SK-N-SH (cell line): Measurements from ENCODE around the gene ZNF750.

Source experiments
- CTCF ChIP-seq: fragments of 200-600 bp; sonication (generic); IDR thresholded peaks from 2 replicates; pipeline ENCODE4 v1.6.1; 2017; ENCODE audit warnings: antibody characterized with exemption, mild to moderate bottlenecking, moderate library complexity
- EZH2phosphoT487 ChIP-seq: fragments of 200-600 bp; sonication (generic); IDR thresholded peaks from 2 replicates; pipeline ENCODE4 v1.6.1; 2017; ENCODE audit warnings: low read depth, mixed run types, mild to moderate bottlenecking, antibody characterized with exemption, moderate library complexity, borderline replicate concordance
- NRF1 ChIP-seq: IDR thresholded peaks from 2 replicates; pipeline ENCODE4 v1.6.1; 2012; ENCODE audit warnings: low read depth, mild to moderate bottlenecking, low read length
- POLR2AphosphoS5 ChIP-seq: IDR thresholded peaks from 2 replicates; pipeline ENCODE4 v1.6.1; 2012; ENCODE audit warnings: low read depth, low read length
- RFX5 ChIP-seq: IDR thresholded peaks from 2 replicates; pipeline ENCODE4 v1.6.1; 2012; ENCODE audit warnings: mild to moderate bottlenecking, improper control_type of control experiment, low read length
- SIN3A ChIP-seq: IDR thresholded peaks from 2 replicates; pipeline ENCODE4 v1.6.1; 2012; ENCODE audit warnings: low read depth, mild to moderate bottlenecking, low read length, moderate library complexity, borderline replicate concordance
- TAF1 ChIP-seq: IDR thresholded peaks from 2 replicates; pipeline ENCODE4 v1.6.1; 2012; ENCODE audit warnings: low read depth, mild to moderate bottlenecking, low read length, moderate library complexity, borderline replicate concordance
- USF2 ChIP-seq: fragments of 150-350 bp; IDR thresholded peaks from 2 replicates; pipeline ENCODE4 v1.6.1; 2017; ENCODE audit warnings: antibody characterized with exemption, low read length, low read depth, borderline replicate concordance

- TF ChIP-seq USF2 (no peak), TAF1 (no peak), CTCF (no peak), POLR2AphosphoS5 (no peak), EZH2phosphoT487 (no peak), SIN3A (no peak), RFX5 (no peak), NRF1 (no peak)
Measured at GRCh38 chr17:82828875-82829487, 10.8 kb downstream of the ZNF750 start.
